Activated CD4-positive, alpha-beta T cell treated with anti-CD3 and anti-CD28 coated beads for 36 hours (primary cell): Measurements from ENCODE around the gene ACAD10. TPM values are rescaled to one million over a fixed set of nuclear protein-coding genes. Genes with fewer than 3 reads are reported as not detected.
"Not testable (repeated sequence)": the region's sequence is repeated elsewhere in the genome, so short reads cannot be mapped to it uniquely, and the experiment has no call there.

Source experiments
- ATAC-seq: fragments of 200-7000 bp; cut with Tn5 transposase; one replicate; pipeline ENCODE4 v1.10.0; 2021; ENCODE audit warnings: mild to moderate bottlenecking, moderate library complexity
- CTCF ChIA-PET: fragments of 350-600 bp; sonication (Branson Sonifier 250); formaldehyde crosslinking; loops from one replicate; lab custom pipeline; 2021; ENCODE audit warnings: antibody characterized with exemption; lab: Charles Lee
- POLR2A ChIA-PET: fragments of 350-600 bp; sonication (Branson Sonifier 250); formaldehyde crosslinking; loops from one replicate; lab custom pipeline; 2021; ENCODE audit warnings: antibody characterized with exemption, inconsistent platforms; lab: Charles Lee
- DNase-seq: peaks from one replicate; pipeline ENCODE4 v3.0.0-alpha.2; 2020
- H3K27ac Mint-ChIP-seq: one replicate; pipeline ENCODE4 v1.8.0; 2021; ENCODE audit warnings: mixed read lengths
- H3K27me3 Mint-ChIP-seq: one replicate; pipeline ENCODE4 v1.8.0; 2021; ENCODE audit warnings: mixed read lengths
- H3K36me3 Mint-ChIP-seq: one replicate; pipeline ENCODE4 v1.8.0; 2021; ENCODE audit warnings: low read depth, mixed read lengths
- H3K4me1 Mint-ChIP-seq: one replicate; pipeline ENCODE4 v1.8.0; 2021; ENCODE audit warnings: mixed read lengths
- H3K4me3 Mint-ChIP-seq: one replicate; pipeline ENCODE4 v1.8.0; 2021; ENCODE audit warnings: mild to moderate bottlenecking, moderate library complexity, mixed read lengths
- H3K9me3 Mint-ChIP-seq: one replicate; pipeline ENCODE4 v1.8.0; 2021; ENCODE audit warnings: low read depth, mixed read lengths
- intact Hi-C, 2 experiments: fragments of 100-400 bp; cut with DNase I in 1 of 2; cut with micrococcal nuclease in 1 of 2; formaldehyde crosslinking; loops; one replicate each; pipeline versions ENCODE4 v1.14.2 to v1.15.1; 2022 to 2024; cut with DNase I, micrococcal nuclease
- total RNA-seq, 2 experiments: library from RNA; stranded (reverse); gene quantifications; one replicate each; pipeline ENCODE4 v1.2.3, GENCODE V29; 2021

Gene ACAD10
- total RNA-seq, 2 experiments from 2014 or later, result 25.5 to 27.5 TPM

GRCh38 chr12:111728795-111729194 is 42.9 kb downstream of the ACAD10 start:
- intact Hi-C loops, result no loop called here
- peaks cover 22% of the 10 kb centered on the region for H3K36me3 Mint-ChIP-seq
- H3K9me3 Mint-ChIP-seq, result no peaks in the 10 kb centered on the region
- no peak overlapping the region for H3K27ac Mint-ChIP-seq
- H3K4me3 Mint-ChIP-seq, result no peak overlapping the region
- no peaks in the 10 kb centered on the region for H3K27me3 Mint-ChIP-seq
- ChIA-PET POLR2A (no interaction called here), CTCF (interaction anchor here (1.7 kb wide), 1 partner anchor 13 kb away, joined by 5 read pairs; no protein-coding TSS in a partner anchor)
- DNase-seq (no peak), ATAC-seq (no peak)
- H3K4me1 Mint-ChIP-seq, result no peaks in the 10 kb centered on the region

GRCh38 chr12:111730420-111730819 is 44.6 kb downstream of the ACAD10 start:
- Mint-ChIP-seq H3K36me3 (peaks cover 30% of the 10 kb centered on the region), H3K27me3 (no peaks in the 10 kb centered on the region), H3K9me3 (no peaks in the 10 kb centered on the region), H3K4me3 (no peak overlapping the region), H3K27ac (no peak overlapping the region), H3K4me1 (no peaks in the 10 kb centered on the region)
- intact Hi-C loops, result no loop called here
- DNase-seq, result no peak
- ChIA-PET POLR2A (no interaction called here), CTCF (interaction anchor here (1.1 to 1.7 kb wide), 2 partner anchors 12 to 21 kb away, joined by 3 to 5 read pairs; no protein-coding TSS in a partner anchor)
- no peak for ATAC-seq

- no peak for DNase-seq
- CTCF ChIA-PET, result interaction anchor here (0.7 kb wide), 1 partner anchor 9 kb away, joined by 3 read pairs; no protein-coding TSS in a partner anchor
- no peak for ATAC-seq
- no peaks in the 10 kb centered on the region for H3K9me3 Mint-ChIP-seq
- H3K36me3 Mint-ChIP-seq, result peaks cover 37% of the 10 kb centered on the region
- intact Hi-C loops, result no loop called here
- H3K4me3 Mint-ChIP-seq, result no peak overlapping the region
- POLR2A ChIA-PET, result no interaction called here
- H3K27me3 Mint-ChIP-seq, result no peaks in the 10 kb centered on the region
- no peak overlapping the region for H3K27ac Mint-ChIP-seq
- H3K4me1 Mint-ChIP-seq, result no peaks in the 10 kb centered on the region
Measured at GRCh38 chr12:111732786-111733185, 46.9 kb downstream of the ACAD10 start.

- ATAC-seq (no peak), DNase-seq (no peak)
- no peak overlapping the region for H3K4me3 Mint-ChIP-seq
- ChIA-PET POLR2A (no interaction called here), CTCF (interaction anchor here (0.6 to 0.7 kb wide), 4 partner anchors 8 to 578 kb away, joined by 3 to 5 read pairs (median 3); no protein-coding TSS in a partner anchor)
- H3K9me3 Mint-ChIP-seq, result no peaks in the 10 kb centered on the region
- intact Hi-C loops, result no loop called here
- no peaks in the 10 kb centered on the region for H3K4me1 Mint-ChIP-seq
- H3K27ac Mint-ChIP-seq, result no peak overlapping the region
- H3K27me3 Mint-ChIP-seq, result no peaks in the 10 kb centered on the region
- peaks cover 34% of the 10 kb centered on the region for H3K36me3 Mint-ChIP-seq
Measured at GRCh38 chr12:111733340-111733915, 47.6 kb downstream of the ACAD10 start.

GRCh38 chr12:111739524-111739923 is 53.7 kb downstream of the ACAD10 start:
- H3K27ac Mint-ChIP-seq, H3K9me3 Mint-ChIP-seq, H3K27me3 Mint-ChIP-seq, POLR2A ChIA-PET, intact Hi-C loops, DNase-seq, H3K4me3 Mint-ChIP-seq, CTCF ChIA-PET, ATAC-seq, H3K4me1 Mint-ChIP-seq: not testable (repeated sequence)
- H3K36me3 Mint-ChIP-seq, result peaks cover 16% of the 10 kb centered on the region

- Mint-ChIP-seq H3K27me3 (no peaks in the 10 kb centered on the region), H3K36me3 (peaks cover 9% of the 10 kb centered on the region), H3K27ac (no peak overlapping the region), H3K4me1 (no peaks in the 10 kb centered on the region), H3K4me3 (no peak overlapping the region), H3K9me3 (no peaks in the 10 kb centered on the region)
- CTCF ChIA-PET, result interaction anchor here (0.6 to 1.7 kb wide), 4 partner anchors 8 to 812 kb away, joined by 3 to 5 read pairs (median 4); no protein-coding TSS in a partner anchor
- DNase-seq (no peak), ATAC-seq (no peak)
- POLR2A ChIA-PET, result no interaction called here
- intact Hi-C loops, result no loop called here
Measured at GRCh38 chr12:111741235-111741812, 55.5 kb downstream of the ACAD10 start.

- no peak for DNase-seq
- Mint-ChIP-seq H3K4me1 (no peaks in the 10 kb centered on the region), H3K27ac (no peak overlapping the region), H3K27me3 (no peaks in the 10 kb centered on the region), H3K4me3 (no peak overlapping the region), H3K36me3 (peaks cover 4% of the 10 kb centered on the region), H3K9me3 (no peaks in the 10 kb centered on the region)
- ChIA-PET CTCF (interaction anchor here (0.6 to 1.5 kb wide), 5 partner anchors 9 to 121 kb away, joined by 3 to 6 read pairs (median 3); no protein-coding TSS in a partner anchor), POLR2A (interaction anchor here (0.6 kb wide), 1 partner anchor 74 kb away, joined by 4 read pairs; no protein-coding TSS in a partner anchor)
- ATAC-seq, result no peak
- intact Hi-C loops, result no loop called here
Measured at GRCh38 chr12:111745211-111745610, 59.4 kb downstream of the ACAD10 start.

- intact Hi-C loops, result no loop called here
- no peak overlapping the region for H3K4me3 Mint-ChIP-seq
- DNase-seq (no peak), ATAC-seq (no peak)
- H3K36me3 Mint-ChIP-seq, result peaks cover 4% of the 10 kb centered on the region
- CTCF ChIA-PET, result interaction anchor here (0.6 to 1.0 kb wide), 2 partner anchors 53 to 65 kb away, joined by 4 to 5 read pairs; no protein-coding TSS in a partner anchor
- H3K27ac Mint-ChIP-seq, result no peak overlapping the region
- H3K27me3 Mint-ChIP-seq, result no peaks in the 10 kb centered on the region
- H3K4me1 Mint-ChIP-seq, result no peaks in the 10 kb centered on the region
- POLR2A ChIA-PET, result no interaction called here
- H3K9me3 Mint-ChIP-seq, result no peaks in the 10 kb centered on the region
Measured at GRCh38 chr12:111747333-111747732, 61.5 kb downstream of the ACAD10 start.

- POLR2A ChIA-PET, result no interaction called here
- no peak for ATAC-seq
- CTCF ChIA-PET, result interaction anchor here (1.0 kb wide), 1 partner anchor 65 kb away, joined by 4 read pairs; no protein-coding TSS in a partner anchor
- Mint-ChIP-seq H3K4me1 (no peaks in the 10 kb centered on the region), H3K9me3 (no peaks in the 10 kb centered on the region), H3K27ac (no peak overlapping the region), H3K27me3 (no peaks in the 10 kb centered on the region), H3K36me3 (peaks cover 4% of the 10 kb centered on the region), H3K4me3 (no peak overlapping the region)
- DNase-seq, result no peak
- intact Hi-C loops, result no loop called here
Measured at GRCh38 chr12:111748151-111748672, 62.4 kb downstream of the ACAD10 start.

GRCh38 chr12:111748867-111749266 is 63.0 kb downstream of the ACAD10 start:
- intact Hi-C loops, result no loop called here
- no peaks in the 10 kb centered on the region for H3K27me3 Mint-ChIP-seq
- H3K4me3 Mint-ChIP-seq, result no peak overlapping the region
- ATAC-seq (no peak), DNase-seq (no peak)
- peaks cover 4% of the 10 kb centered on the region for H3K36me3 Mint-ChIP-seq
- ChIA-PET CTCF (interaction anchor here (0.6 kb wide), 1 partner anchor 108 kb away, joined by 3 read pairs; no protein-coding TSS in a partner anchor), POLR2A (no interaction called here)
- no peaks in the 10 kb centered on the region for H3K9me3 Mint-ChIP-seq
- no peaks in the 10 kb centered on the region for H3K4me1 Mint-ChIP-seq
- H3K27ac Mint-ChIP-seq, result no peak overlapping the region

- ATAC-seq, result no peak
Measured at GRCh38 chr12:111749391-111749790, 63.5 kb downstream of the ACAD10 start.

More at GRCh38 chr12:111749391-111749790, 63.5 kb downstream of the ACAD10 start:
- no peak for DNase-seq
- ChIA-PET POLR2A (no interaction called here), CTCF (interaction anchor here (0.6 kb wide), 1 partner anchor 108 kb away, joined by 3 read pairs; no protein-coding TSS in a partner anchor)
- Mint-ChIP-seq H3K4me3 (no peak overlapping the region), H3K36me3 (no peaks in the 10 kb centered on the region), H3K27ac (no peak overlapping the region), H3K4me1 (no peaks in the 10 kb centered on the region), H3K9me3 (no peaks in the 10 kb centered on the region), H3K27me3 (no peaks in the 10 kb centered on the region)
- intact Hi-C loops, result no loop called here
